SH-SY5Y (cell line): Measurements from ENCODE around the gene C1D.

Experiments used
- GATA2 ChIP-seq: IDR thresholded peaks from 2 replicates; pipeline ENCODE4 v1.6.1; 2011; ENCODE audit warnings: mild to moderate bottlenecking, low read depth, low read length
- GATA3 ChIP-seq: IDR thresholded peaks from 2 replicates; pipeline ENCODE4 v1.6.1; 2011; ENCODE audit warnings: low read depth, mild to moderate bottlenecking, low read length, moderate library complexity

- TF ChIP-seq GATA2 (no peak), GATA3 (no peak)
Observed at GRCh38 chr2:68108120-68108519, 45.3 kb upstream of the C1D start.
